AML-193 (cell line): Measurements from ENCODE around the gene SLC4A1AP.

ENCODE experiments used
- DNase-seq, 2 experiments: peaks; one replicate each; lab custom pipeline; 2025; lab: John Stamatoyannopoulos, UW

Gene SLC4A1AP

GRCh38 chr2:27704342-27704876 is 40.7 kb downstream of the SLC4A1AP start:
- no peak for DNase-seq

- DNase-seq = no peak
Observed at GRCh38 chr2:27705851-27706622, 42.3 kb downstream of the SLC4A1AP start.

GRCh38 chr2:27707462-27708256 is 44.0 kb downstream of the SLC4A1AP start:
- no peak for DNase-seq

GRCh38 chr2:27708257-27708654 is 44.6 kb downstream of the SLC4A1AP start:
- DNase-seq = no peak

GRCh38 chr2:27708666-27709065 is 45.0 kb downstream of the SLC4A1AP start:
- DNase-seq = no peak

GRCh38 chr2:27709326-27709725 is 45.6 kb downstream of the SLC4A1AP start:
- no peak for DNase-seq

- no peak for DNase-seq
Observed at GRCh38 chr2:27709960-27710575, 46.4 kb downstream of the SLC4A1AP start.

GRCh38 chr2:27710640-27711430 is 47.1 kb downstream of the SLC4A1AP start:
- DNase-seq = no peak

GRCh38 chr2:27711804-27712203 is 48.1 kb downstream of the SLC4A1AP start:
- DNase-seq = no peak

GRCh38 chr2:27712522-27712921 is 48.8 kb downstream of the SLC4A1AP start:
- no peak for DNase-seq

- no peak for DNase-seq
Observed at GRCh38 chr2:27713201-27713600, 49.5 kb downstream of the SLC4A1AP start.

- no peak for DNase-seq
Observed at GRCh38 chr2:27714053-27714452, 50.4 kb downstream of the SLC4A1AP start.

- no peak for DNase-seq
Observed at GRCh38 chr2:27714851-27715291, 51.2 kb downstream of the SLC4A1AP start.

- no peak for DNase-seq
Observed at GRCh38 chr2:27715318-27716210, 51.9 kb downstream of the SLC4A1AP start.

- no peak for DNase-seq
Observed at GRCh38 chr2:27716301-27717069, 52.8 kb downstream of the SLC4A1AP start.

- no peak for DNase-seq
Observed at GRCh38 chr2:27717070-27717795, 53.5 kb downstream of the SLC4A1AP start.

- DNase-seq = no peak
Observed at GRCh38 chr2:27720004-27720551, 56.4 kb downstream of the SLC4A1AP start.

- DNase-seq = no peak
Observed at GRCh38 chr2:27721335-27721734, 57.6 kb downstream of the SLC4A1AP start.
